GM18951 (cell line): ENCODE data around the gene SLC27A4.

Experiments used
- POLR2A ChIP-seq: IDR thresholded peaks from 4 replicates; pipeline ENCODE4 v1.6.1; 2011; ENCODE audit warnings: mild to moderate bottlenecking; ENCODE audit not compliant: insufficient read length, insufficient read depth; ENCODE audit errors: extremely low read depth
- in situ Hi-C: fragments of 300-500 bp; cut with MboI; formaldehyde crosslinking; loops from one replicate; pipeline ENCODE4 v1.12.0; 2022; ENCODE audit warnings: low sequenced_read_pairs, mixed read lengths, inconsistent platforms; ENCODE audit not compliant: unreplicated experiment

The SLC27A4 gene

GRCh38 chr9:128396970-128397613 is 56.8 kb downstream of the SLC27A4 start:
- TF ChIP-seq POLR2A, result no peak
- in situ Hi-C loops, result no loop called here

- TF ChIP-seq POLR2A, result no peak
- in situ Hi-C loops, result no loop called here
Observed at GRCh38 chr9:128397831-128398230, 57.5 kb downstream of the SLC27A4 start.

GRCh38 chr9:128399861-128400260 is 59.5 kb downstream of the SLC27A4 start:
- no peak for TF ChIP-seq POLR2A

GRCh38 chr9:128404560-128404959 is 64.2 kb downstream of the SLC27A4 start:
- in situ Hi-C loops, result no loop called here
- no peak for TF ChIP-seq POLR2A

More at GRCh38 chr9:128399861-128400260, 59.5 kb downstream of the SLC27A4 start:
- in situ Hi-C loops, result no loop called here

- TF ChIP-seq POLR2A, result no peak
- in situ Hi-C loops, result no loop called here
Observed at GRCh38 chr9:128405077-128405779, 64.9 kb downstream of the SLC27A4 start.

- in situ Hi-C loops, result no loop called here
- no peak for TF ChIP-seq POLR2A
Observed at GRCh38 chr9:128405780-128406171, 65.4 kb downstream of the SLC27A4 start.

- TF ChIP-seq POLR2A, result no peak
- in situ Hi-C loops, result no loop called here
Observed at GRCh38 chr9:128406848-128407391, 66.6 kb downstream of the SLC27A4 start.

- in situ Hi-C loops, result no loop called here
- no peak for TF ChIP-seq POLR2A
Observed at GRCh38 chr9:128408963-128409431, 68.7 kb downstream of the SLC27A4 start.

GRCh38 chr9:128409450-128409849 is 69.1 kb downstream of the SLC27A4 start:
- TF ChIP-seq POLR2A, result no peak
- in situ Hi-C loops, result no loop called here

- no peak for TF ChIP-seq POLR2A
- in situ Hi-C loops, result no loop called here
Observed at GRCh38 chr9:128409978-128410377, 69.7 kb downstream of the SLC27A4 start.
